ENCODE measurements around the gene TMEM212.
"Not testable (repeated sequence)": the region's sequence is repeated elsewhere in the genome, so short reads cannot be mapped to it uniquely, and the experiment has no call there.

TMEM212 gene

DNA sequence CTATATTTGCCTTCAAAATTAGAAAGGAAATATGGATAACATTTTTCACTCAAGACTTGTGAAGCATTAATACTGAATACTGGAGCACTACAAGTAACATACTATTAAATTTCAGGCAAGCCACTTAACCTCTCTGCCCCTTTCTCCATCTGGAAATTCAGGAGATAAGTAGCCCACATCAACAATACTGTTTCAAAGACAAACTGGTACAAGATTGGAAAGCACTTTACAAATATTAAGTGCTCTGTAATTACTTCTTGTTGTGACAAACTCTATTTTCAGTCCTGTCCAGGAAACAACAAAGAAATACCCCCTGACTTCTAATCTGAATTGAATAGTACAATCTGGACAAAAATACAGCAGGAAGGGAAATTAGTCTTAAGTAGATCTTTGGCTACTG lies 49.3 kb downstream of the TMEM212 start:
- no peak for DNase-seq (ENCODE audit: low read depth)

DNA sequence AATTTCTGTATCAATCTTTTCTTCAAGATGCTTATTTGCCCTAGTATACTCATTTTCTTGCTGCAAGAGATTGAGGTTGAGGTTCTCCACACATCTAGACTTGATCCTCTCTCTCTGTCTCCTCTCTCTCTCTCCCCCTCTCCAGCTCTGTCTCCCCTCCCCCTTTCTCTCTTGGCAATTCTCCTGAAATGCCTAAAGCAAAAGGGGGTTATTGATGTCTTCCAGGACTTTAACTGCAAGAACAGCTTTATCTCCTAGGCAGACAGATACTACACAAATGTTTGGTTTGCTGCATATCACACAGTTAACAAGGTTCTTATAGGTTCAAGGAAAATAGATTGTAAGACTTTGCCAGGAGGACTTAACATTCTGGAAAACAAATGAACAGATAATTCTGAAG lies 52.1 kb downstream of the TMEM212 start:
- DNase-seq (ENCODE audit: low read depth) = no peak

DNA sequence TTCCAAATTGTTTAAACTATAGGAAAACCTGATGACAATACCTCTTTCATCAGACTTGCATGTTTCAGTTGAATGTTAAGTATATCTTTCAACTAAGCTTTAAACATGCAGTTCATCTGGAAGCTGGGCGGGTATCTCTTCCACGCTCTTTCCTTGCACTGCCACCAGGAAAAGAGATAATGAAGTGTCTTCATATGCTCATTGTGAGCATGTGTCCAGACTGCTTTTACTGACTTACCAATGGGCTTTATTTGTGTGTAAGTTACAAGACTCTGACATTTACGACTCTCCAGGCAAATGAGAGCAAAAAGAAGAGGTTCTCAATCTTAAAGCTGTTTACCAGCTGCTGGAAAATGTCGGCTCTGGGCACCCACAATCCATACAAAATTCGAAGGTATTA lies 52.8 kb downstream of the TMEM212 start:
- DNase-seq (ENCODE audit: low read depth) = no peak

DNA sequence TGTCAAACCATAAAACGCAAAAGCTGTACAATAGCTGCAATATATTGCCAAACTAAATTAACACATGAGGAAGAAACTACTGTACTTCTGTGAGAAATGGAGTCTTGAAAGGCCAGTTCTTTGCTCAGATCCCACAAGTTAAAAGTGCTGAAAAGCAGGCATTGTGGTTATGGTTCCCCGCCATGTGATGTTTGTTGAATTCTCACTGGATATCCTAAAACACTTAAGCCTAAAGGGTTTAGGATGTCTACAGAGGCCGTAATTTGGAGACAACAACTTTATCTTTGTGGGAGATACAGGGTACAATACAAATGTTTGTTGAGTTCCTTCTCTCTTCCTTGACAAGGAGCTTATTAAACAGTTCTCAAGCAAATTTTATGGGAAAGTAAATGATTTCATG lies 53.2 kb downstream of the TMEM212 start:
- no peak for DNase-seq (ENCODE audit: low read depth)

DNA sequence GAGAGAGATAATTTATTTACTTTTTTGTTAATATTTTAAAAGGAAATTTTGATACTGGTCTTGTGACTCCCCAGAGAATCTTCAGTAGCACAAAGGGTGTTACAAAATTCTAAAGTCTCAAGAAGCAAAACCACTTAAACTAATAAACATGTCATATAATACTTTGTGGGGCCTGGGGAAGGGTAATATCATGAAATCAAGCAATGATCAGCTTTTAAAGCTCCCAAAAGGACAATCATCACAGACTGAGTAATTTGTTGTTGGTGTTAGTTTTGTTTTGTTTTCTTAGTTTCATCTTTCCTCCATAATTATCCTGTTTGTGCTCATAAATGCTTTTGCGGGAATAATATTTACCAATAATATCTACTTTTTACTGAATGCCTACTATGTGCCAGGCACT lies 55.0 kb downstream of the TMEM212 start:
- no peak for DNase-seq (ENCODE audit: low read depth)

DNA sequence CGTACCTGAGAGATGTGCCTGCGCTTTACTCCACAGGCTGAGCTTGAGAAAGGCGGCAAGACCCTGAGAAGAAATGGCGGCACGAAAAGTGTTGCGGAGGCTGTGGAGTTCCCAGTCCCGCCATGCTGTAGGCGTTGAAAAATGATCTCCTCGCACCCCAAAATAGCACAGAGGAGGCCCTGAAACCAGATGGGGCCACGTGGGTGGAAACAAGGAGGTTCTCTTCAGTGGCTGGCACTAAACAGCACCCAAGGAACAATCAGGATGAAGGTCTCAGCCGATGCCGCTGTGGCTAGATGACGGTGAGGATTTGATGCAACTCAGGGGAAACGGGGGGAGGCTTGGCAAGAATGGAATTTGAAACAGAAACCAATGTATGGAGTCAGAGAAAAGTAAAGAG lies 57.3 kb downstream of the TMEM212 start:
- DNase-seq (ENCODE audit: low read depth) = no peak

DNA sequence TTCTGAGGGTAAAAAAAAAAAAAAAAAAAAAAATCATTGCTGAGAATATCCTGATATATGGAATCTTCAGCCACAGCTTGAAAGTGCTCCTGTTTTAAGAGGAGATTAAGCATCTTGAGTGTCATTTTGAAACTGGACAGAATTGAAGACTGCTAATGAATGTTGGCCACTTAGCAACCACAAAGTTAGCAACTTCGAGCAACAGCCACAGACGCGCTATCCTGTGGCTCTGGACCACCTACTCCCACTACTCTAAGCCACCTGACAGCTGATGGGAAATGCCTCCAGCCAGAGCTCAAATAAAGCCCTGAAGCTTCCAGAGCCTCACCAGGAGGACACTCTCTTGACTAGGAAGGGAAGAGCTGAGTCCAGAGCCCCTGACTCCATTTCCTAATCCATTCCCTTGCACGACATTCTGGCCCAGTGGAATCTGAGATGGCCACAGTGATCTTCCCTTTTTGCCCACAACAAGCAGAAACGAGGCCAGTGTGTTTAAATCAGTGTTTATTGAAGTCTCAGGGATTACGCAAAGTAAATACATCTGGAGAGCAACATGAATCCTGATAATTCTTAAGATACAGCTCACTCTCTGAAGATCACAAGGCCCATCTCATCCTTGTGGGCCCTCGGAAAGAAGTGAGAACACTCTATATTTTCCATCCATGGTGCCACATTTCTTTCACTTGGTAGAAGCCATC lies 58.6 kb downstream of the TMEM212 start:
- no peak for DNase-seq (ENCODE audit: low read depth)

DNA sequence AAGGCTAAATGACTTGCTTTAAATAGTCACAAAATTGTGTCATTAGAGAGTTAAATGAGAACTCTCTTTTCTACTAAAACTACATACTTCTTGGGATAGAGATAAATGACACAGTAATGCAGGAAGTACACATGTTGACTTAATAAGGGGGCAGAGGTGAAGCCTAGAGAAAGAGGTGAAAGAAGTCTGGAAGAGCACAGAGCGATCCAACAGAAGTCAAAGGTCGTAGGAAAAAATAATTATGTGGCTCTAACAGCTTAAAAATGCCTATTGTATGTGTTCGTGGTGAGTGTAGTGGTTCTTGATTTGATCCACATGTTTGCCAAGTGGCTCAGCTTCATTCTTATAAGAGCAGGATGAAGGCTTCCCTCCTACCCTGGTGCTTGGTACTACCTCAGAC lies 61.7 kb downstream of the TMEM212 start:
- DNase-seq (ENCODE audit: low read depth) = no peak

DNA sequence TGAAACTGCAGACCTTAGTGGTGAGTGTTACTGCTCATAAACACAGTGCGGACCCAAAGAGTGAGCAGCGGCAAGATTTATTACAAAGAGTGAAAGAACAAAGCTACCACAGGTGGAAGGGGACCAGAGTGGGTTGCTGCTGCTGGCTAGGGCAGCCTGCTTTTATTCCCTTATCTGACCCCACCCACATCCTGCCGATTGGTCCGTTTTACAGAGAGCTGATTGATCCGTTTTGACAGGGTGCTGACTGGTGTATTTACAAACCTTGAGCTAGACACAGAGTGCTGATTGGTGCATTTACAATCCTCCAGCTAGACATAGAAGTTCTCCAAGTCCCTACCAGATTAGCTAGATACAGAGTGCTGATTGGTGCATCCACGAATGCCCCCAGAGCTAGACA lies 63.4 kb downstream of the TMEM212 start:
- DNase-seq (ENCODE audit: low read depth) = not testable (repeated sequence)

DNA sequence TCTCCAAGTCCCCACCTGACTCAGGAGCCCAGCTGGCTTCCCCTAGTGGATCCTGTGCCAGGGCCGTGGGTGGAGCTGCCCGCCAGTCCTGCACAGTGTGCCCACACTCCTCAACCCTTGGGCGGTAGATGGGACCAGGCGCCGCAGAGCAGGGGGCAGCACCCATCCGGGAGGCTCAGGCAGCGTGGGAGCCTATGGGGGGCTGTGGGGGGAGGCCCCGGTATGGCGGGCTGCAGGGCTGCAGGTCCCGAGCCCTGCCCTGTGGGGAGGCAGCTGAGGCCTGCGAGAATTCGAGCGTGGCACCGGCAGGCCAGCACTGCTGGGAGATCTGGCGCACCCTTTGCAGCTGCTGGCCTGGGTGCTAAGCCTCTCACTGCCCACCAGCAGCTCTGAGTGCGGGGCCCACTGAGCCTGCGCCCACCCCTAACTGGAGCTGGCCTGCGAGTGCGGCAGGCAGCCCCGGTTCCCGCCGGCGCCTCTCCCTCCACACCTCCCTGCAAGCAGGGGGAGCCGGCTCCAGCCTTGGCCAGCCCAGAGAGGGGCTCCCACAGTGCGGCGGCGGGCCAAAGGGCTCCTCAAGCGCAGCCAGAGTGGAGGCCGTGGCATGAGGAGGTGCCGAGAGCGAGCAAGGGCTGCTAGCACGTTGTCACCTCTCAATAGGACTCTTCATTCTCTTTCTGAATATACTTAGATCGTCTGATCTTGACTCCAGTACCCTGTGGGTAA lies 64.0 kb downstream of the TMEM212 start:
- no peak for DNase-seq (ENCODE audit: low read depth)

DNA sequence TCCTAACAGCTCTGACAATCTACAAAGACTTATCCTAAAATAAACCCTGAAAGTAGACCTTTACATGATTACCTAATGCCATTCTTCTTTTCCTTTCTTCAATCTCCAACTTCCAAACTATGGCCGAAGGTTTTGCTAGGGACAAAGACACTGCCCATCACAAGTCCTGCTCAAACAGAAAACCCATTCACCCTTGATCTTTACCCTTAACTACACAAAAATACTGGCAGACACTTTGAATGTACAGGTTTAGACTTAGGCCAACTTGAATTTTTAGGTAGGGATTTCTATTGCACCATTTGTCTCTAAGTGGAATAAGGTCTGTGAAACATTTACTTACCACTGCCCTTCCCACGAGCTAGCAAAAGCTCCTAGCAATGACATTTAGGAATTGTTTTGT lies 64.6 kb downstream of the TMEM212 start:
- DNase-seq (ENCODE audit: low read depth) = no peak

DNA sequence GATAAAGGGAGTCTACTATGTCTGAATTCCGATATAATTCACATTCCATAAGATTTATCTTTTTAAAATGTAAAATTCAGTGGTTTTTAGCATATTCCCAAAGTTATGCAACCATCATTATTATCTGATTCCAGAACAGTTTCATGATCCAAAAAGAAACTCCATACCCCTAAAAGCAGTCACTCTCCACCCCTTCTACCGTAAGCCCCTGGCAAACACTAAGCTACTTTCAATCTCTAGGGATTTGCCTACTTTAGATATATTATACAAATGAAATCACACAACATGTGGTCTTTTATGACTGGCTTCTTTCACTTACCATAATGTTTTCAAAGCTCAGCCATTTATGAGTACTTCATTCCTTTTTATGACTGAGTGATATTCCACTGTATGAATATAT lies 65.6 kb downstream of the TMEM212 start:
- no peak for DNase-seq (ENCODE audit: low read depth)
